ENCODE data around the gene NCOA1.

Gene NCOA1

GRCh38 chr2:24473626-24474025 lies 17.4 kb upstream of the NCOA1 start:
- POLR2A ChIA-PET = interaction anchor here (0.7 kb wide), 1 partner anchor 991 kb away, joined by 3 read pairs; no protein-coding TSS in a partner anchor
- Histone ChIP-seq H3K36me3 (ENCODE audit: control insufficient read depth in 2 of 2, insufficient read depth in 1 of 2, low read length in 2 of 2) (no peaks in the 10 kb centered on the region), H3K4me1 (ENCODE audit: control insufficient read depth, insufficient read depth, low read length) (no peaks in the 10 kb centered on the region), H3K27ac (ENCODE audit: extremely low read depth, low read depth, low read length) (no peak overlapping the region), H3K4me3 (ENCODE audit: low read depth, low read length) (no peak overlapping the region), H3K9me3 (ENCODE audit: control insufficient read depth, insufficient read depth, low read depth, low read length) (no peaks in the 10 kb centered on the region)
- CTCF ChIA-PET = interaction anchor here (0.6 kb wide), 1 partner anchor 8 kb away, joined by 4 read pairs; no protein-coding TSS in a partner anchor
- no peak for TF ChIP-seq ZNF155 (tag by site-specific recombination; IDR thresholded peaks at IDR 0.05)
- no peak for TF ChIP-seq EGR2 (tag by site-specific recombination; IDR thresholded peaks at IDR 0.05; ENCODE audit: low read depth)
- TF ChIP-seq ZNF248 (tag by site-specific recombination; IDR thresholded peaks at IDR 0.05) = no peak
- no peak for TF ChIP-seq ZNF501 (tag by site-specific recombination; IDR thresholded peaks at IDR 0.05)
- TF ChIP-seq ZNF626 (tag by site-specific recombination; IDR thresholded peaks at IDR 0.05) = no peak
- TF ChIP-seq ZNF600 (tag by site-specific recombination; IDR thresholded peaks at IDR 0.05) = no peak
- TF ChIP-seq CTCF (tag by site-specific recombination; IDR thresholded peaks at IDR 0.05) = no peak
- TF ChIP-seq ZBTB17 (tag by site-specific recombination; IDR thresholded peaks at IDR 0.05) = no peak
- TF ChIP-seq ZNF571 (tag by site-specific recombination; IDR thresholded peaks at IDR 0.05) = no peak
- no peak for TF ChIP-seq ZNF112 (tag by site-specific recombination; IDR thresholded peaks at IDR 0.05)
- no peak for TF ChIP-seq REPIN1 (tag by site-specific recombination; IDR thresholded peaks at IDR 0.05; ENCODE audit: low read depth)
- TF ChIP-seq INSM2 (tag by site-specific recombination; IDR thresholded peaks at IDR 0.05) = no peak
- no peak for TF ChIP-seq PATZ1 (tag by site-specific recombination; IDR thresholded peaks at IDR 0.05)
- TF ChIP-seq ZNF639 (tag by site-specific recombination; IDR thresholded peaks at IDR 0.05) = no peak
- TF ChIP-seq HOXD13 (CRISPR knock-in tag; IDR thresholded peaks at IDR 0.05; ENCODE audit: borderline replicate concordance) = no peak
- TF ChIP-seq ZNF114 (tag by site-specific recombination; IDR thresholded peaks at IDR 0.05) = no peak
- no peak for TF ChIP-seq ZFHX2 (tag by site-specific recombination; conservative IDR thresholded peaks at IDR 0.05)
- no peak for TF ChIP-seq FEZF1 (tag by site-specific recombination; IDR thresholded peaks at IDR 0.05)
- no peak for TF ChIP-seq ZFP3 (tag by site-specific recombination; IDR thresholded peaks at IDR 0.05; ENCODE audit: low read depth)
- no peak for TF ChIP-seq ZNF335 (tag by site-specific recombination; conservative IDR thresholded peaks at IDR 0.05)

- H3K4me1 ChIP-seq (ENCODE audit: control insufficient read depth, insufficient read depth, low read length) = no peaks in the 10 kb centered on the region
- ChIA-PET POLR2A (interaction anchor here (0.6 kb wide), 1 partner anchor 16 kb away, joined by 6 read pairs; no protein-coding TSS in a partner anchor), CTCF (interaction anchor here (0.6 kb wide), 1 partner anchor 9 kb away, joined by 4 read pairs; no protein-coding TSS in a partner anchor)
- H3K4me3 ChIP-seq (ENCODE audit: low read depth, low read length) = no peak overlapping the region
- no peaks in the 10 kb centered on the region for H3K9me3 ChIP-seq (ENCODE audit: control insufficient read depth, insufficient read depth, low read depth, low read length)
- no peak overlapping the region for H3K27ac ChIP-seq (ENCODE audit: extremely low read depth, low read depth, low read length)
- no peaks in the 10 kb centered on the region for H3K36me3 ChIP-seq (ENCODE audit: control insufficient read depth in 2 of 2, insufficient read depth in 1 of 2, low read length in 2 of 2)
- no peak for TF ChIP-seq YY1 (tag by site-specific recombination; IDR thresholded peaks at IDR 0.05)
- no peak for TF ChIP-seq ZNF138 (tag by site-specific recombination; IDR thresholded peaks at IDR 0.05; ENCODE audit: borderline replicate concordance)
- TF ChIP-seq ZBTB48 (tag by site-specific recombination; IDR thresholded peaks at IDR 0.05) = no peak
- TF ChIP-seq ZNF302 (tag by site-specific recombination; IDR thresholded peaks at IDR 0.05; ENCODE audit: low read depth) = no peak
- TF ChIP-seq ZXDB (tag by site-specific recombination; IDR thresholded peaks at IDR 0.05) = no peak
- TF ChIP-seq ZNF513 (tag by site-specific recombination; IDR thresholded peaks at IDR 0.05) = no peak
- TF ChIP-seq ZNF626 (tag by site-specific recombination; IDR thresholded peaks at IDR 0.05) = no peak
- TF ChIP-seq AEBP2 (tag by site-specific recombination; IDR thresholded peaks at IDR 0.05; ENCODE audit: borderline replicate concordance) = no peak
- no peak for TF ChIP-seq KLF16 (tag by site-specific recombination; IDR thresholded peaks at IDR 0.05)
Measured at GRCh38 chr2:24474053-24474452, 17.0 kb upstream of the NCOA1 start.
